GM13976 (cell line): ENCODE measurements around the gene SDHB.

Experiments used
- DNase-seq: peaks from one replicate; pipeline ENCODE4 v3.0.0; 2012; ENCODE audit warnings: low spot score
- in situ Hi-C: fragments of 300-500 bp; cut with MboI; formaldehyde crosslinking; loops from one replicate; pipeline ENCODE4 v1.12.0; 2022; ENCODE audit warnings: low sequenced_read_pairs, mixed read lengths, inconsistent platforms; ENCODE audit not compliant: unreplicated experiment
- TF ChIP-seq, protein P1 (sequence below): IDR thresholded peaks from 2 replicates; pipeline ENCODE4 v1.5.1; 2012; ENCODE audit warnings: borderline replicate concordance, mild to moderate bottlenecking; ENCODE audit not compliant: insufficient read depth; ENCODE audit errors: extremely low read depth, missing control alignments, control extremely low read depth

Gene SDHB

DNA sequence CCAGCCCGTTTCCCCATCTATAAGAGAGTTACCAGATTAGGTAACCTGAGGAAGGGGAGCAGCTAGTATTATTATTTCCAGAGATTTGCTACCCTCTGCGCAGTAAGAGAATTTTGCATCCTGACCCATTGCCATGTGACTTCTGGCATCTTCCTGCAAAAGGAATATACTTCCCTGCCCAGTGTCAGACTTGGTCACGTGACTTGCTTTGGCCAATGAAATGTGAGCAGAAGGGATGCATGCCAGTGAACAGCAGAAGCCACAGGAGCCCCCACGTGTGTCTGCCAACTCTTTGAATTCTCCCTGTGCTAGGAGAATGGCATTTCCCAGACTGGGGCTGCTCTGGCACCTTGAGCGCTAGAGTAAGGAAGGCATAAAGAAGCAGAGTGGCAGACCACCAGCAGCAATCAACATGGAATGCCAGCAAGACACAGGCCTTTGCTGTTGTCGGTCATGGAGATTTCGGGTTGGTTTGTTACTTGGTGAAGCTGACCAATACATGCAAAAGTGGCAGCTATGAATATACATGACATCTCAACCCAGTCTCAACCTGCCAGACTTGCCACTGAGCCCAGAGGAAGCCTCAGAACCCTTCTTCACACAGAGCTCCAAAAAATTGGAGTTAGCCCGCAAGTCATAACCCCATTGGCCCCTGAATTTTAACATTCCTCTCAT lies 26.4 kb upstream of the SDHB start:
- in situ Hi-C loops, result no loop called here
- TF ChIP-seq, protein P1, sequence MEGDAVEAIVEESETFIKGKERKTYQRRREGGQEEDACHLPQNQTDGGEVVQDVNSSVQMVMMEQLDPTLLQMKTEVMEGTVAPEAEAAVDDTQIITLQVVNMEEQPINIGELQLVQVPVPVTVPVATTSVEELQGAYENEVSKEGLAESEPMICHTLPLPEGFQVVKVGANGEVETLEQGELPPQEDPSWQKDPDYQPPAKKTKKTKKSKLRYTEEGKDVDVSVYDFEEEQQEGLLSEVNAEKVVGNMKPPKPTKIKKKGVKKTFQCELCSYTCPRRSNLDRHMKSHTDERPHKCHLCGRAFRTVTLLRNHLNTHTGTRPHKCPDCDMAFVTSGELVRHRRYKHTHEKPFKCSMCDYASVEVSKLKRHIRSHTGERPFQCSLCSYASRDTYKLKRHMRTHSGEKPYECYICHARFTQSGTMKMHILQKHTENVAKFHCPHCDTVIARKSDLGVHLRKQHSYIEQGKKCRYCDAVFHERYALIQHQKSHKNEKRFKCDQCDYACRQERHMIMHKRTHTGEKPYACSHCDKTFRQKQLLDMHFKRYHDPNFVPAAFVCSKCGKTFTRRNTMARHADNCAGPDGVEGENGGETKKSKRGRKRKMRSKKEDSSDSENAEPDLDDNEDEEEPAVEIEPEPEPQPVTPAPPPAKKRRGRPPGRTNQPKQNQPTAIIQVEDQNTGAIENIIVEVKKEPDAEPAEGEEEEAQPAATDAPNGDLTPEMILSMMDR, result no peak
- no peak for DNase-seq

DNA sequence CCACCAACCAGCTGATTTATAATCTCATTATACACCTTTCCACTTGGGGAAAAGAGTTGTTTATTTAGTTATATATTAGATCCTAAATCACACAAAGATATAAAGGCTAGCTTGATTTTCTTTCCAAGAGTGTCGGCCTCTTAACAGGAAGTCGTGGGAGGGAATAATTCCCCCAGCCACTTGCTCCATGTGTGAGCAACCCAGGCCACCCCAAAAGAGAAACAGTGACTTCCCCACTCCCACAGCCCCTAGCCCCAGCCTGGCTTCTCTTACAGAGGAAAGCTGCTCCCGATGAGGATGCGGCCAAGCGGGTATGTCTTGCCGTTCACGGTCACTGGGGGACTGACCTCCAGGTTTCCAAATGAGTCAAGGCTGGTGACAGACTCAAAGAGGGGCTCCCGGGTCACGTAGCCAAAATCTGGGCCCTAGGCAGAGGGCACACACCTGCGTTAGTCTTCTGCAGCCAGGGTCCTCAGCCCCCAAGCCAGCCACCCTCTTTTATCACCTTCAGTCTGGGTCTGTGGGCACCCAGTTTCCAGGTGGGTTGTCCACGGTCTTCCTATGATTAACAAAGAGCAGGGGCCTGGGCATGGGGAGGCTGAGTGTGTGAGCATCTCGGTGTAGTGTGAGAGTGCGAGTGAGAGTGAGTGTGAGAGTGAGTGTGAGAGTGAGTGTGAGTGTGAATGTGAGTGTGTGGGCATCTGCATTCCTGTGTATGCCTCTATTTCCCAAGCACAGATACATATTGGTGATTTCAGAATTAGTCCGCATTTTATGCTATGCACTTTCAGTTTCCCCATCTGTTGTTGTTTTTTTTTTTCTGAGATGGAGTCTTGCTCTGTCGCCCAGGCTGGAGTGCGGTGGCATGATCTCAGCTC lies 25.4 kb upstream of the SDHB start:
- DNase-seq, result no peak
- TF ChIP-seq, protein P1, result no peak
- in situ Hi-C loops, result no loop called here

DNA sequence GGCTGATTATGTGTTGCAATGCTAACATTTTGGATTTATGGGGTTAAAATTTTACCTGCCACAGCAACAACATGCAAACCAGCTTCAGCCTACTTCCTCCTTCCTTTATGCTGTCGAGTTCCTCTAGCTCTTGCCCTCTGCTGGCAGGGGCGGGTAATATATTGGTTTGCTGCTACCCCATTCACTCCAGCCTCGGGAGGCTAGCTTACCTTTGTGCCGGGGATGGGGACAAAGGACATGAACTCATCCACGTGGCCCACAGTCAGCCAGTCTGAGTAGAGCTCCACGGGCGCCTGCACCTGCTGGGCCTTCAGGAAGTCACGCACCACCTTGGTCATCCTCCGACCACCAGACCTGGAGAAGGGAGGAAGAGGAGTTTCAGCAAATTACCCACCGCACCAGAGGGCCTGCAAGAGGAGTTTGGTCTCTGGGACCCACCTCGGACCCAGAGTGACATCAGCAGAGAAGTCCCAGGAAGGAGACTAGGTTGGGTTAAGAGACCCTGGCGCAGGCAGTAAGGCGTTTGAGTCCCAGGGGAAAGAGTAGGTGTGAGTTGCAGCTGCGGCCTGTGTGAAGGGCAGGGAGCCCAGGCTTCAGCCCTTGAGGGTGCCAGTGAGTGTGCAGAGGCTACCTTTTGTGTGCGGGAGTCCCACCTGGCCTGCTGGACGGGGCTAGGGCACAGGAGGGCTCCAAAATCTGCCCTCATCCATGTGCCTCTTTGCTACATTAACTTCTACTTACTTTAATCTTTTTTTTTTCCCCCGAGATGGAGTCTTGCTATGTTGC lies 21.8 kb upstream of the SDHB start:
- in situ Hi-C loops, result no loop called here
- DNase-seq, result peak; percentile 77
- TF ChIP-seq, protein P1, result peak; percentile 15

DNA sequence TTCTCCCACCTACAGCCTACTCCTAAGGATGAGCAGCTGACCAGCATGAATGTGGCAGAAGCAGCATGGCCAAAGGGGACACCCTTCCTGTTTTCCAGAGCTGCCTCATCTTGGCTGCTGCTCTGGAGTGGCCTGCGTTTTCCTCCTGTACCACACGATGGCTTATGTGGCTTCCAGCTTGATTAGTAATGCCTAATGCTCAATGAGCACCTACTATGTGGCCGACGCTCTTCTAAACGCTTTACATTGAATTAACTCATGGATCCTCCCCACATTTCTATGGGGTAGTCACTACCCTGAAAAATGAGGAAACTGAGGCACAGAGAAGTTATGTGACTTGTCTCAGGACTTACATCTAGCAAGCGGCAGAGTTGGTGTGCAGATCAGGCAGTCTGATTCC lies 18.0 kb upstream of the SDHB start:
- DNase-seq, result no peak
- TF ChIP-seq, protein P1, result no peak
- in situ Hi-C loops, result no loop called here

DNA sequence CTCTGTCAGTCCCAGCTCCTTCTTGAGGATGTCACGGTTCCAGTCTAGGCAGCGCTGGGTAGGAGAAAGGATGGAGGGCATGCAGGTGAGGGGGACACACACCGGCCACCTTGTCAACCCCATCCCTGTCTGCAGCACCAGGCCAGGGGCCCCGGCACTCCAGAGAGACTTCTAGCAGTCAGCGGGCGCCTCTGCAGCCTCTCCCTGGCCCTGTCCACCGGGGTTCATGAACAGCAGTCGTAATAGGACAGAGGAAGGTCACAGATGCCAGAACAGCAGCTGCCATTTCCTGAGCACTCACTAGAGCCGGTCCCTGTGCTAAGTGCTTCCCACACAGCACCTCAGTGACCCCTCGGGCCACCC lies 16.3 kb upstream of the SDHB start:
- DNase-seq, result no peak
- in situ Hi-C loops, result no loop called here
- TF ChIP-seq, protein P1, result no peak

DNA sequence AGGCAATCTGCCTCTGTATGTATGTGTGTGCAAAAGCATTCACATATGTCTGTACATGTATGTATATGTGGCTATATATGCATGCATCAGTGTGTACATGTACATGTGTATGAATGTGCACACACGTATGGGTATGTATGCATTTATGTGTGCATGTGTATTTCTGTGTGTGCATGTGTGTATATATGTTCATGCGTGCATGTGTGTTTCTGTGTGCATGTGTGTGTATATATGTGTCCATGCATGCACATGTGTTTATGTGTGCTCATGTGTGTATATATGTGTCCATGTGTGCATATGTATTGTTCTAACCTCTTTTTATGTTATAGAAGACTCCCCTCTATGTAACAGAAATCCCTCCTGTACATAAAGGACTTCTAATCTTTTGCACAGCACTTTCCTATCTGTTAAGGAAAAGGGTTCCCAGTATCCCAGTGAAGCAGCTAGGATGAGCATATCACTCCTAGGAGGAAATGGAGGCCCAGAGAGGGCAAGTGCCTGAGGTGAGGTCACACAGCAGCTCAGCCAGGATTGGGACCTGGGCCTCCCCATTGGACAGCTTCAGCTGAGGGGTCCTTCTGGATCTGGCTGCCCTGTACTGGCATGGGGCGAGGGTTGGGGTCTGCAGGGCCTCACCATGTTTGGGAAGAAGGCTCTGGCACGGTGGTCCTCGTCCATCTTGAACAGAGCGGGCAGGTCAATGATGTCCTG lies 15.8 kb upstream of the SDHB start:
- TF ChIP-seq, protein P1, result no peak
- in situ Hi-C loops, result no loop called here
- DNase-seq, result no peak
